Islet precursor cell (in vitro differentiated cells): Measurements from ENCODE around the gene CCR2.
"Not testable (repeated sequence)": the region's sequence is repeated elsewhere in the genome, so short reads cannot be mapped to it uniquely, and the experiment has no call there.

ENCODE experiments used
- DNase-seq: peaks from one replicate; pipeline ENCODE4 v3.0.0-alpha.2; 2018

The CCR2 gene

DNA sequence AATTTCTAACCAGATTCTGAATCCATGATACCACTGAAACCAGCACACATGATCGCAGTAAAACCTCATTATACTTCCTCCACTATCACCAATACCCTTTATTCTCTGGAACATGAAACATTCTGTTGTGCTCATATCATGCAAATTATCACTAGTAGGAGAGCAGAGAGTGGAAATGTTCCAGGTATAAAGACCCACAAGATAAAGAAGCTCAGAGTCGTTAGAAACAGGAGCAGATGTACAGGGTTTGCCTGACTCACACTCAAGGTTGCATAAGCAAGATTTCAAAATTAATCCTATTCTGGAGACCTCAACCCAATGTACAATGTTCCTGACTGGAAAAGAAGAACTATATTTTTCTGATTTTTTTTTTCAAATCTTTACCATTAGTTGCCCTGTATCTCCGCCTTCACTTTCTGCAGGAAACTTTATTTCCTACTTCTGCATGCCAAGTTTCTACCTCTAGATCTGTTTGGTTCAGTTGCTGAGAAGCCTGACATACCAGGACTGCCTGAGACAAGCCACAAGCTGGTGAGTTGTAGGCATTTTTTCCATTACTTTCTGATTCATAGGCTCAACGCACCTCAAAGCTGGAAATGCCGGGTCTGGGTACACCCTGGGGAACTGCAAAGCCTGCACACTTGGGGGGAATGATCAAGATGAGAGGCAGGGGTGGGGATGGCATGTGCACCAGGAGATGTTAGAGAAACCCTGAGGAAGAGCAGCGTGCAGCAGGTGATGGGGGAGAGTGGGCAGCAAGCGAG is at the start of gene CCR2:
TSS of gene CCR2 (plus strand) at position 465 of the 764 bp plus-strand sequence. CDS start 3,417 bp downstream, outside the sequence.
- no peak for DNase-seq

DNA sequence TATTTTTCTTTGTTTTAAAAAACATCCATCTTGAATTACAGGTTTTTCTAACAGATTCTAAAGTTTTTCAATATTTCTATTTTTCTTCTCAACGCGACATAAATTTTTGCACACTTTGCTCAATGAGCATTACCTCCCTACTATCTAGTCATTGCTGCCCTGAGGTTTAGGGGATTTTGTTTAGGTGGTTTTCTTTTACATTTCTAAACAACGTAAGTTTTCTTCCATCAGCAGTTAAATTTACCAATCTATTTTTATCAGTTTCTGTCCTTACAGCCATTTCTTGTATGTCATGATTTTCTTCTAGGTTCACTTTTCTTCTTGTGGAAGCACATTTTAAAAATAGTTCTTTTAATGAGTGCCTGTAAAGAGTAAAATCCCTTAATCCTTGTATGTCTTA is 49.2 kb upstream of the CCR2 start:
- no peak for DNase-seq

DNA sequence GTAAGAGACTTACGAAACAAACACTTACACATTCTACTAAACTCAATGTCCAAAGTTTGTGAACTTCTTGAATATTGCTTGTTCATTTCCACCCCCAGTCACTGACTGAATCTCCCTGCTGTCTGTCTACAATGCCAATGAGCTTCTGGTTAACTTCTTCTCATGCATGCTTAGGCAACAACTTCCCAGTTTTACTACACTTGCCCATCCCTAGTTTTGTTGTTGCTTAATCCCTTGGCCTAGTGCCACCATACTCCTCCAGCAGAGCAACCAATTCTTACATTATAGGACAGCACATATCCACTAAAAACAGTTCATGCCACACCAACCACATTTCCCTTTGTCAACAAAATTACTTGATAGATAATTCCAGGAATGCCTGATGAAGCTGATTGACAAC is 40.9 kb upstream of the CCR2 start:
- DNase-seq, result no peak

DNA sequence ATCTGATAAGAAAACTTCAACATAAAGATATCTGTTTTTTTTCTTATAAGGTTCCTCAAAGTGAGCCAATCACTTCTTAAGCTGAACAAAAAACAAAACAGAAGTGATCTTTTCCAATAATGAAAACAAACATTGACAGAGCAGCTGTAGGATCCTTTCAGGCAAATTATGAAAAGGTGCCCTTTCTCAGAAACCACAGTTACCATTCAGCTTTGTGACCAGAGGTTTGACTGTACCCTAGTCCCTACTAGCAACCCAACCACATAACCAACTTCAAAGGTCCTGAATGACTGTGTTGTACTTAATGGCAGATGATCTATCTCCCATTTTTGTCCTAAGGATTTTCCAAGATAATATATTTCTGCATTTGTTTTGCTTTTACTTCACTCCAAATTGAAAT is 39.4 kb upstream of the CCR2 start:
- DNase-seq, result no peak

DNA sequence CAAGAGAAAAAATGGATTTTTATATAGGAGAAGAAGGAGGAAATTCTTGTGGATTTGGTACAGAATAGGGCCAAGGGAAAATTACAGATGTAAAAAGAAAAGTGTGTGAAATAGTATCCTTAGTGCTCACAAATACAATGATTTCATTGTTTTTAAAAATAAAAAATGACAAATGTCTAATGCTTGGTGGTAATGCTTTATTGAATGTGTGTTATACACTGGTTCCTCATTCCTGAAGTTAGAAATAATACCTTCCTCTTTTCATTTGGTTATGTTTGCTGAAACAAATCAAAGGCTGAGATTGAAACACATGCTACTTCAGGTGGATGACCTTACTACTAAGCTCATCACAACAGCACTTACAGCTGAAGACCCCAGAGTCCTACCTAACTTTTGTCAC is 37.7 kb upstream of the CCR2 start:
- DNase-seq, result no peak

DNA sequence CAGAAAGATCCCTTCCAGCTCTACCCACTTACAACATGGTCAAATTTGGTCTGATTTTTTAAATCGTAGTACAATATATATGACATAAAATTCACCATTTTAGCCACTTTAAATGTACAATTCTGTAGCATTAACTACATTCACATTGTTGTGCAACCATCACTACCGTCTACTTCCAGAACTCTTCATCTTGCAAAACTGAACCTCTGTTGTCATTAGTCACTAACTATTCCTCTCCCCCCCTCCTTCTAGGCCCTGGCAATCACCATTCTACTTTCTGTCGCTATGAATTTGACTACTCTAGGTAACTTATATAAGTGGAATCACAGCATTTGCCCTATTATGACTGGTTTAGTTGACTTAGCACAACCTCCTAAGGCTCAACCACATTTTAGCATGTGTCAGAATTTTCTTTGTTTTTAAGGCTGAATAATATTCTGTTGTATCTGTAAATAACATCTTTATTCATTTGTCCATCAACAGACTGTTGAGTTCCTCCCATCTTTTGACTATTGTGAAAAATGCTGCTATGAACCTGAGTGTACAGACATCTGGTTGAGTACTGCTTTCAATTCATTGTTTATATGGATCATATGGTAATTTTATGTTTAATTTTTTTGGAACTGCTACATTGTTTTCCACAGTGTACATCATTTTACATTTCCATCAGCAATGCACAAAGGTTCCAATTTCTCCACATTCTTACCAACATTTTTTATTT is 35.5 kb upstream of the CCR2 start:
- no peak for DNase-seq

DNA sequence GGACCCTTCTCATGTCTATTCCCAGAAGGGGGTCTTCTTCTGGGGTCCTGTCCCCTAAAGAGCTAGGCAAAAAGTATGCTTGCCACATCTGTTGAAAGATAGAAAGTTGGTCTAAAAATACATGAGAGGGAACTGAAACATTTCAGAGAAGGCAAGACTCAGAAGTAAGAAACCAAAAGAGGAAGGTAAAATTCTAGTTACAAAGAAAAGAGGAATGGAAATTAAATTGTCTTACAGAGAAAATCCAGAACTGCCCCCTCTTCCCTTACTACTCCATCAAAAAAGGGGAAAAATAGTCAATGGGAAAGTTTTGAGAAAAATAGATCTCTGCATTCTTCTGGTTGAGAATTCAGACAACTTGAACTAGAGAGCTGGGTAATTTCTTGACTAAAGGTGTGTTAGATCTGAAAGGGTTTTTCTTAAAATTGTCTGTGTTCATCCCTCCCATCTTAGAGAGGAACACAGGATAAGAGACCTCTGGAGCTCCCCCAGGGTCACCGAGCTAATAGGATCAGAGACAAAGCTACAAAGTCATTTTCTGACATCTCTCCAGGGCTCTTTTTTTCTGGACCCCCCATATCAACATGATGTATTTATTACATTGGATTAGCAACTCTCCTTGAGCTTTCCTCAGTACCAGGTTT is 32.3 kb upstream of the CCR2 start:
- DNase-seq, result no peak

DNA sequence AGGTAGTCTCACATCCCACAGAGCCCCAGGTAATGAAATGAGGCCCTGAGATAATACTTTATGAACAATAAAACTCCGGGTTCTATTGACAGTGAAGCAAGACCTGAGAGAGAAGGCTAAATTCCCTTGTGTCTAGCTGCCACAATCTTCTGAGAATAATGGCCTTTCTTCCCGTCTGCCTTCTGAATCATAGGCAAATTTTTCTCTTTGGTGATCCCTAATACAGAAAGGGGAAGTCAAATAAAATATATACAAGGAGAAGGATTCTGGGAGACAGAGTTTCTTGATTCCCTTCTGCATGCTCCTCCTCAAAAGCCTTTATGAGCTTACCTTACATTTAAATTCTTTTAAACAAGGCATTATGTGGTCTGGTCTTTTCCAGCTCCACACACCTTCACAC is 29.9 kb upstream of the CCR2 start:
- DNase-seq, result no peak

DNA sequence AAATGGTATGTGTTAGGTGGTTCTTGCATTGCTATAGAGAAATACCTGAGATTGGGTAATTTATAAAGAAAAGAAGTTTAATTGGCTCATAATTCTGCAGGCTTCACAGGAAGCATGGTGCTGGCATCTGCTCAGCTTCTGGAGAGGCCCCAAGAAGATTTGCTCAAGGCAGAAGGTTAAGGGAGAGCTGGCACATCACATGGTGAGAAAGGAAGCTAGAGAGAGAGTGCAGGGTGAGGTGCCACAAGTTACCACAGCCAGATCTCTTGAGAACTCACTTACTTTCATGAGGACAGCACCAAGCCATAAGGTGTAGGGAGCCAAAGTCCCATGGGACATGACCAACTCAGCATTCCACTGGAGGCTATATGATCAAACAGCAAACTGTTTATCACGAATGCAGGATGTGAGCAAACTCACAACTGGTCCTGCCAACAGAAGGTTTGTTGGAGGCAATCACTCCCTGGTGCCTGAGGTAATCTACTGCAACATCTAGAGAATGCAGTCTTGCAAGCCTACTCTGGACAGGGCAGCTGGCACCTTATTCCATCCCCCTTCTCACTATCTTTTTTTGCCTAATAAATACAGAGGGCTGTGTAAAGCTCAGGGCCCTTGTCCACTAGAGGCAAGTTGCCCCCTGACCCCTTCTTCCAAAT is 28.1 kb upstream of the CCR2 start:
- no peak for DNase-seq

DNA sequence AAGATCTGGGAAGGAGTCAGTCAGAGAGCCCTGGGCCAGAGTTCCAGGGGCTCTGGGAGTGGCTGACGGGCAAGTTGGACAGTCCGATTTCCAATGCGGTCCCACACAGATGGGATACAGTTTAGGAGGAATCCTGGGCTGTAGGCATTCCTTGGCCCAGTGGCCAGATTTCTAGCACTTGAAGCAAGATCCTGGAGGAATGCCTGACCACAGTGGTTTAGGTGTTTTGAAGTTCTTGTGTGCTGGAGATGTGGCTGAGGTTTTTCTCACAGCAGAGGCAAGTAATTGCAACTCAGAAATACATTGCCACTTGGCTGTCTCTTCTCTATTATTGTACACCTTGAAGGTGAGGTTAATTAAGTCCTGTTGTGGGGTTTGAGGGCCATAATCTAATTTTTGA is 23.2 kb upstream of the CCR2 start:
- DNase-seq, result not testable (repeated sequence)

DNA sequence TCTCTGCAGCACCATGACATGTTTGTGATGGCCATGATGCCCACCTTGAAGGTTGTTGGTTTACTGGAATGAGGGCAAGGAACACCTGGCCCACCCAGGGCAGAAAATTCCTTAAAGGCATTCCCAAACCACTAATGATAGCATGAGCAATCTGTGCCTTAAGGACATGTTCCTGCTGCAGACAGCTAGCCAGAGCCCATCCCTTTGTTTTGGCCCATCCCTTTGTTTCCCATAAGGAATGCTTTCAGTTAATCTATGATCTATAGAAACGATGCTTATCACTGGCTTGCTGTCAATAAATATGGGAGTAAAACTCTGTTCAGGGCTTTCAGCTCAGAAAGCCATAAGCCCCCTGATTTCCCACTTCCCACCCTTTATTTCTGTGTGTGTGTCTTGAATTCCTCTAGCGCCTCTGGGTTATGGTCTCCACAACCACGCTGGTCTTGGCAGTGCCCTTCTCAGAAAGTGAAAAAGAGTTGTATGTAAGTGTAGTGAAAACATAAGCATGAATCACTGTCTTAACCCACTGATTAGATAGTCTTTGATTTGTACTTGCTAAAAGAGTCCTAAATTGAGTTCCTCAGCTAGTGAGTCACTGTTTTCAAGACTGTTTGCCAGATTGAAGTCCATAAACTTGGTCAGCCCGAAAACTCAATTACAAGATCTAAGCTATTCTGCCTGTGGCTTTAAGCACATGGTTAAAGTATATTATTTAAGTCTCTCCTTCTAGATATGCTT is 19.0 kb upstream of the CCR2 start:
- peak; percentile 80 for DNase-seq

DNA sequence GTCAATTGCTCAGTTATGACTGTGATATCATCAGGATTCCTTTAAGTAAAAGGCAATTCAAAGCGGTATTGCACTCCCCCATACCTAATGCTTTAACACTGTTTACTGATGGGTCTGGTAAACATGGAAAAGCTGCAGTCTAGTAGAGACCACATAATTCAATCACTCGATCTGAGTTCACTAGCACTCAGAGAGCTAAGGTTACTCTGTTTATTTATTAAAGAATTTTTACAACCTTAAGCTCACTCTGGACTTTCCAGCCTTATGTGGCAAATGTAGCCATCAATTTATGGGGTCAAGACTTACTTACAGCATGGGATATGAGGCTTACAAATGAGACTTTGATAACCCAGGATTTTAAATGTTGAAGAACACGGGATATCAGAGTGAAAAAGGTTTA is 18.4 kb upstream of the CCR2 start:
- no peak for DNase-seq

DNA sequence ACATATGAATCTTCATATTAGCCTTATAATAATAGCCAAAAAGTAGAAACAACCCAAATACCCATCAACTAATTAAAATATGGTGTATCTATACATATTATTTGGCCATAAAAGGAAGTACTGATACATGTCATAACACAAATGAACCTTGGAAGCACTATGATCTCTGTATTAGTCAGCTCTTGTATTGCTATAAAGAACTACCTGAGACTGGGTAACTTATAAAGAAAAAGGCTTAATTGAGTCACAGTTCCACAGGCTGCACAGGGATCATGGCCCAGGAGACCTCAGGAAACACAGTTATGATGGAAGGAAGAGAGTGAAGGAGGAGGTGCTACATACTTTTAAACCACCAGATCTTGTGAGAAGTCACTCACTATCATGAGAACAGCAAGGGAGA is 16.0 kb upstream of the CCR2 start:
- no peak for DNase-seq

DNA sequence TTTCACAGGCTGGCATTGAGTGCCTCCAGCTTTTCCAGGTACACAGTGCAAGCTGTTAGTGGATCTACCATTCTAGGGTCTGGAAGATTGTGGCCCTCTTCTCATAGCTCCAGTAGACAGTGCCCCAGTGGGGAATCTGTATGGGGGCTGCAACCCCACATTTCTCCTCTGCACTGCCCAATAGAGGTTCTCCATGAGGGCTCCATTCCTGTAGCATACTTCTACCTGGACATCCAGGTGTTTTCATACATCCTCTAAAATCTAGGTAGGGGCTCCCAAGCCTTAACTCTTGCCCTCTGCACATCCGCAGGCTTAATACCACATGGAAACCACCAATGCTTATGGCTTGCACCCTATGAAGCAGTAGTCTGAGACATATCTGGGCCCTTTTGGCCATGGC is 15.1 kb upstream of the CCR2 start:
- DNase-seq, result no peak

DNA sequence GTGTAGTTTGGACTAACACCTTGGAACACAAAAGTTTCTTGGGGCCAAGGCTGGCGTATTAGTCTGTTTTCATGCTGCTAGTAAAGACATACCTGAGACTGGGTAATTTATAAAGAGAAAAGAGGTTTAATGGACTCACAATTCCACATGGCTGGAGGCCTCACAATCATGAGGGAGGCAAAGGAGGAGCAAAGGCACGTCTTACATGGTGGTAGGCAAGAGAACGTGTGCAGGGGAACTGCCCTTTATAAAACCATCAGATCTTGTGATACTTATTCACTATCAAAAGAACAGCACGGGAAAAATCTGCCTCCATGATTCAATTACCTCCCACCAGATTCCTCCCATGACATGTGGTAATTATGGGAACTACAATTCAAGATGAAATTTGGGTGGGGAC is 9.4 kb upstream of the CCR2 start:
- no peak for DNase-seq

DNA sequence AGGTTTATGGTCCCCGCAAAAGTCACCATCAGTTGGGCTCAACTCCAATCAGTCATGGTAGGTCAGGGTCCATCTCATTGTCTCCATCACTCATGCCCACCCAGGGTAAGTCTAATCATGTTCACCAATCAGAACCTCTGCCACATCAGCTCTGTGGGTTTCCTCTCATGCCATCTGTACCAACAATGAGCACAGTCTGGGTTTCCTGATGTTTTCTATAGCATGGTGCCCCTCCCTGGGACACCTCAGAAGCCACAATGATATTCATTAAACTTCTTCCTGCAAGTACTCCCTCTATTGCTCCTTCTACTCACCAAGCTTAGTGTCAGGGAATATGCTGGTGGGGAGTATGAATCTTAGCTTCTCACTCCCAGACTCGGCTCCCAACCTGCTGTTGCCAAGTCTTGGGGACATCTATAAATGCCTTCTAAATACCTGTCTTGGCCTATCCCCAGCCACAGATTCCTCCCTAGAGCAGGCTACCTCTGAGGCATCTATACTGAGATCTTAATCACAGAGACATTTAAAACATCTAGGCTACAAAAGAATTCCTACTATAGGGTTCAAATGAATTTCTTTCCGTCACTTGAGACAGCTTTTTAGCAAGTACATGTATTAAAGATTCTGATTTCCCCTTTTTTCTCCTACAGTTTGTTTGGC is 5.0 kb upstream of the CCR2 start:
- DNase-seq, result no peak

DNA sequence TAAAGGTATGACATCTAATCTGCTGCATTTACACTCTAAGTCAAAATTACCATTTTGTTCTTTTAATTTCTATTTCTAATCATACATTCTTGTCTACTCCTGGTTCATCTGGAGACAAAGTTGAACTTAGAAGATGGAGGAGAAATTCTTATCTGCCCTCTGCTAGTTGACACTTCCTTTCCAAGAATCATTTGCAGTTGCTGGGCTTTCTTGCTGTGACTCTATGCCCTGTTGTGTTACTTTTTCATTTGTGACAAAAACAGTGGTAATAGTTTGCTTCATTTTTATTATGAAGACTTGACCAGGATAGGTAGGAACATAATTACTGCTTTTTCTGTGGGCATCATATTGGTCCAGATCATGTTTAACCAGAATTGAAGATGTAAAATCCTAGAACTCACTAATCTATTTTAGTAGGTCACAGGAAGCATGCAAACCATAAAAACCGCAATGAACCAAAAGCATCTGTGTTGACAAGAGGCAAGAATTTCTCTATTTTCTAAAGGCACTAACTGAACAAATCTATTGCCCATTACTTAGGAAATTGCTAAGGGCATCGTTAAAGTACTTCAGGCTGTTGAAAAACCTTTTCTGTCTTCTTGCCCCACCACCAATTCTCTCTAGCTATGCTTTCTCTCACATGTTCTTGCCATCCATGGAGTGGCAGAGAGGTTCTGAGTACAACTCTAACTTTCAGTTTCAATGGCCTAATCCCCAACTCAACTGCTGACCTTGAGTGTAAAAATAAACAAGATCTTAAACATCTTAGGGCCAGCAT is 4.2 kb upstream of the CCR2 start:
- DNase-seq, result no peak

DNA sequence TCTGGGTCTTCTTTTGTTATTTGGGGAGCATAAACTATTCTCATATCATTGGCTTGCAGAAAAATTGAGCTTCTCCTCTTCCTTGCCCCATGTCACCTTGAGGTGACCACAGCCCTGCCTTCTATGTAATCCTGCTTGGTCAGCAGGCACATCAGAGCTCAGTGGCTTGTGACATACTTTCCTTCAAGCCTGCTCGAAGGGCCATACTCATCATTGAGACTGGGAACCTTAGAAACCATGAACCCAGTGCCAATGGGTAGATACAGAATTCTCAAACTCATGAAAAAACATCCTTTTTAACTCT is 3.7 kb upstream of the CCR2 start:
- DNase-seq, result no peak

DNA sequence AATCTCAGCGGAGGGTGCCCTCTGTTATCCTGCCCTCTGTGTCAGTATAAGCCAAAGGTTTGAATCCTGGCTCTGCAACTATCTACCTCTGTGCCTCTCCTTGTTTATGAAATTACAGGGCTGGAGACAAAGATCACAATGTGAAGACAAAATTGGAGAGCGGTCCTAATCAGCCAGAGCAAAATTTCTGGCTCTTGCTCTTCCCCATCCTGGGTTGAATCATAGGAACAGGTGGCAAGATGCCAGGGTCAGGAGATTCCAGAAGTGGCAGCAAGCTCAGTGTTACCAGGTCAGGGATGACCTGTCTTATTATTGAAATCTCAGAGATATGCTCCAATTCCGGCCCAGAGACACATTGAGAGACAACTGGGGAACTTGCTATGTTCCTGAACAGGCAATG is 2.3 kb upstream of the CCR2 start:
- no peak for DNase-seq

DNA sequence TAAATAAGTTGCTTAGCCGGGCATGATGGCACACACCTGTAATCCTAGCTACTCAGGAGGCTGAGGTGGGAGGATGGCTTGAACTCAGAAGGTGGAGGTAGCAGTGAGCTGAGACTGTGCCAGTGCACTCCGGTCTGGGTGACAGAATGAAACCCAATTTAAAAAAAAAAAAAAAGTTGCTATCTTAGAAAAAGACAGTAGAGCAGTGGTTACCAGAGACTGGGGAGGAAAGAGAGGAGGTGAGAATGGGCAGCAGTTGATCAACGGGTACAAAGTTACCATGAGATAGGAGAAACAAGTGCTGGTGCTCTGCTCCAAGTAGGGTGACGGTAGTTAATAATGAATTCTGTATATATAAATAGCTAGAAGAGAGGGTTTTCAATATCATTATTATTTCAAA is 821 bp upstream of the CCR2 start:
- DNase-seq, result no peak

DNA sequence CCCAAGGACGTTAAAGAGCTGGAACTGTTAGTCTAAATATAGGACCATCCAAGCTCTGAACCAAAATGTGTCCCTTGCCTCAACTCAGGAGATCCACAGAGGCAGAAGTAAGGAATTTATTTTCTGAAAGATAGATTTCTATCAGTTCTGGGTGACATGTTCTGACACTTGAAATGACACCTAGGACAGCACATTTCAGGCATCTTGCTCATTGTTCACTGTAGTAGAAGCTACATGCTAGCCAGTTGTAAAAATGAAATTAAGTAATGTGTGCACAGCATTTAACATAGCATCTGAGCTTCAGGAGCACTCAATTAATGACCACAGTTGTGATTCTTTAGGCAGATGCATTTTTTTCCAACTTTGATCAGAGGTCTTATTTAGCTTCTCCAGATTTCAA is 567 bp downstream of the CCR2 start:
- DNase-seq, result no peak

DNA sequence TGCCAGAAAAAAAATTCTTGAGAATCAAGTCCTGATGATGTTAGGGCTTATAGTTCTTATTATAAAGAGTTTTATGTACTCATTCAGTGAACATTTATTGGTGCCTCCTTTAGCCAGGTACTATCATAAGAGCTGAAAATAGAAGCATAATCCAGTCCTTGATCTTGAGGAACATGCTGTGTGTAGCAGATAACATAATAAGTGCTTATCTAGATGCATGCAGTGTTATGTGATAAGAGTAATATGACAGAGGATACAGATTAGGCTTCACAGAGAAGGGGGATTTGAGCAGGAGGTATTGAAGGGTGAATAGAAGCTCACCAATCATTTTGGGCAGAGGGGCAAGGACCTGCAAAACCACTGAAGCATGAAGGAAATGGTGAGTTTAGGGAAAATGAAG is 1.1 kb downstream of the CCR2 start:
- no peak for DNase-seq
